GM18867 (cell line): ENCODE data around the gene TBC1D22B.
"Not testable (repeated sequence)": the region's sequence is repeated elsewhere in the genome, so short reads cannot be mapped to it uniquely, and the experiment has no call there.

Experiments used
- ATAC-seq: cut with Tn5 transposase; IDR thresholded peaks from one replicate; pipeline ENCODE4 v1.9.1; 2021; ENCODE audit warnings: mild to moderate bottlenecking, moderate library complexity; ENCODE audit not compliant: unreplicated experiment

The TBC1D22B gene

GRCh38 chr6:37319856-37320480, 62.4 kb downstream of the TBC1D22B start:
- ATAC-seq: no peak

- ATAC-seq: no peak
These were observed 63.1 kb downstream of the TBC1D22B start for GRCh38 chr6:37320646-37321045.

- ATAC-seq: no peak
These were observed 63.5 kb downstream of the TBC1D22B start for GRCh38 chr6:37321101-37321500.

GRCh38 chr6:37321516-37322415, 64.2 kb downstream of the TBC1D22B start:
- no peak for ATAC-seq

GRCh38 chr6:37323580-37323979, 66.0 kb downstream of the TBC1D22B start:
- ATAC-seq: no peak

GRCh38 chr6:37324131-37325033, 66.8 kb downstream of the TBC1D22B start:
- ATAC-seq: no peak

- ATAC-seq: not testable (repeated sequence)
These were observed 72.8 kb downstream of the TBC1D22B start for GRCh38 chr6:37330345-37330744.

GRCh38 chr6:37331047-37331446, 73.5 kb downstream of the TBC1D22B start:
- ATAC-seq: no peak

GRCh38 chr6:37332894-37333293, 75.3 kb downstream of the TBC1D22B start:
- no peak for ATAC-seq

- ATAC-seq: no peak
These were observed 76.5 kb downstream of the TBC1D22B start for GRCh38 chr6:37334047-37334446.

- not testable (repeated sequence) for ATAC-seq
These were observed 80.7 kb downstream of the TBC1D22B start for GRCh38 chr6:37338317-37338716.

- no peak for ATAC-seq
These were observed 81.2 kb downstream of the TBC1D22B start for GRCh38 chr6:37338745-37339255.

GRCh38 chr6:37339741-37340638, 82.4 kb downstream of the TBC1D22B start:
- no peak for ATAC-seq

GRCh38 chr6:37340639-37340943, 83.0 kb downstream of the TBC1D22B start:
- no peak for ATAC-seq

GRCh38 chr6:37343248-37343647, 85.7 kb downstream of the TBC1D22B start:
- no peak for ATAC-seq

GRCh38 chr6:37344308-37344707, 86.7 kb downstream of the TBC1D22B start:
- no peak for ATAC-seq

GRCh38 chr6:37345804-37346203, 88.2 kb downstream of the TBC1D22B start:
- not testable (repeated sequence) for ATAC-seq

GRCh38 chr6:37347177-37347576, 89.6 kb downstream of the TBC1D22B start:
- no peak for ATAC-seq

GRCh38 chr6:37347670-37348111, 90.1 kb downstream of the TBC1D22B start:
- no peak for ATAC-seq

GRCh38 chr6:37351027-37351426, 93.5 kb downstream of the TBC1D22B start:
- ATAC-seq: no peak
